ENCODE measurements around the gene WDR86. TPM values are rescaled to one million over a fixed set of nuclear protein-coding genes. Genes with fewer than 3 reads are reported as not detected.

WDR86 gene
- total and polyA plus RNA-seq, 2 experiments from 2014 or later: 9.1 to 59.1 TPM

GRCh38 chr7:151412318-151412717 lies 2.5 kb upstream of the WDR86 start:
- Histone ChIP-seq H3K4me3 (no peak overlapping the region), H3K27ac (ENCODE audit: low read depth) (no peak overlapping the region), H3K4me2 (no peak overlapping the region), H3F3A (replicated peaks; ENCODE audit: low read depth) (peaks cover 4% of the 10 kb centered on the region; the same call in 1 of the 2 replicates), H3K36me3 (ENCODE audit: insufficient read depth) (no peaks in the 10 kb centered on the region), H4K20me1 (replicated peaks; ENCODE audit: insufficient read depth) (peaks cover 3% of the 10 kb centered on the region), H3K79me2 (replicated peaks; ENCODE audit: insufficient read depth) (no peaks in the 10 kb centered on the region; the same call in 1 of the 2 replicates), H3K4me1 (ENCODE audit: insufficient read depth) (peaks cover 36% of the 10 kb centered on the region), H3K27me3 (ENCODE audit: insufficient read depth) (peaks cover 55% of the 10 kb centered on the region), H3K9me2 (ENCODE audit: insufficient read depth) (no peaks in the 10 kb centered on the region), H2AFZ (no peak overlapping the region)
- H3K27ac Mint-ChIP-seq: no peak overlapping the region
- TF ChIP-seq STAT1 (IDR thresholded peaks at IDR 0.05; ENCODE audit: unreplicated experiment) (no peak), ETS1 (IDR thresholded peaks at IDR 0.05) (no peak), ZNF462 (CRISPR knock-in tag; IDR thresholded peaks at IDR 0.05) (no peak), CTCF (conservative IDR thresholded peaks at IDR 0.05; ENCODE audit: low read depth in 2 of 2) (no peak), ZNF331 (CRISPR knock-in tag; IDR thresholded peaks at IDR 0.05; ENCODE audit: low read depth) (no peak), CREB1 (CRISPR knock-in tag; IDR thresholded peaks at IDR 0.05; ENCODE audit: low read depth) (no peak), ZNF114 (CRISPR knock-in tag; IDR thresholded peaks at IDR 0.05) (no peak), EZH2phosphoT487 (IDR thresholded peaks at IDR 0.05; ENCODE audit: unreplicated experiment) (no peak), EZH2 (IDR thresholded peaks at IDR 0.05; ENCODE audit: low read depth, unreplicated experiment) (no peak), POLR2AphosphoS5 (IDR thresholded peaks at IDR 0.05; ENCODE audit: low read depth) (no peak), NANOG (IDR thresholded peaks at IDR 0.05; ENCODE audit: borderline replicate concordance) (no peak), JUNB (IDR thresholded peaks at IDR 0.05; ENCODE audit: unreplicated experiment) (no peak)
- TF ChIP-seq, protein P1, sequence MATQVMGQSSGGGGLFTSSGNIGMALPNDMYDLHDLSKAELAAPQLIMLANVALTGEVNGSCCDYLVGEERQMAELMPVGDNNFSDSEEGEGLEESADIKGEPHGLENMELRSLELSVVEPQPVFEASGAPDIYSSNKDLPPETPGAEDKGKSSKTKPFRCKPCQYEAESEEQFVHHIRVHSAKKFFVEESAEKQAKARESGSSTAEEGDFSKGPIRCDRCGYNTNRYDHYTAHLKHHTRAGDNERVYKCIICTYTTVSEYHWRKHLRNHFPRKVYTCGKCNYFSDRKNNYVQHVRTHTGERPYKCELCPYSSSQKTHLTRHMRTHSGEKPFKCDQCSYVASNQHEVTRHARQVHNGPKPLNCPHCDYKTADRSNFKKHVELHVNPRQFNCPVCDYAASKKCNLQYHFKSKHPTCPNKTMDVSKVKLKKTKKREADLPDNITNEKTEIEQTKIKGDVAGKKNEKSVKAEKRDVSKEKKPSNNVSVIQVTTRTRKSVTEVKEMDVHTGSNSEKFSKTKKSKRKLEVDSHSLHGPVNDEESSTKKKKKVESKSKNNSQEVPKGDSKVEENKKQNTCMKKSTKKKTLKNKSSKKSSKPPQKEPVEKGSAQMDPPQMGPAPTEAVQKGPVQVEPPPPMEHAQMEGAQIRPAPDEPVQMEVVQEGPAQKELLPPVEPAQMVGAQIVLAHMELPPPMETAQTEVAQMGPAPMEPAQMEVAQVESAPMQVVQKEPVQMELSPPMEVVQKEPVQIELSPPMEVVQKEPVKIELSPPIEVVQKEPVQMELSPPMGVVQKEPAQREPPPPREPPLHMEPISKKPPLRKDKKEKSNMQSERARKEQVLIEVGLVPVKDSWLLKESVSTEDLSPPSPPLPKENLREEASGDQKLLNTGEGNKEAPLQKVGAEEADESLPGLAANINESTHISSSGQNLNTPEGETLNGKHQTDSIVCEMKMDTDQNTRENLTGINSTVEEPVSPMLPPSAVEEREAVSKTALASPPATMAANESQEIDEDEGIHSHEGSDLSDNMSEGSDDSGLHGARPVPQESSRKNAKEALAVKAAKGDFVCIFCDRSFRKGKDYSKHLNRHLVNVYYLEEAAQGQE (IDR thresholded peaks at IDR 0.05; ENCODE audit: unreplicated experiment): no peak
- DNase-seq (ENCODE audit: low spot score): no peak
- no peak for ATAC-seq
- no peaks in the 10 kb centered on the region; the same call in 2 of the 3 replicates for H3K36me3 Mint-ChIP-seq (ENCODE audit: low read depth)
- no peak overlapping the region; the same call in 2 of the 3 replicates for H3K4me3 Mint-ChIP-seq
- H3K4me1 Mint-ChIP-seq: peaks cover 40% of the 10 kb centered on the region
- peaks cover 4% of the 10 kb centered on the region; the same call in 1 of the 3 replicates for H3K9me3 Mint-ChIP-seq
- H3K27me3 Mint-ChIP-seq (ENCODE audit: insufficient read depth, low read depth, poor library complexity): peaks cover 40% of the 10 kb centered on the region

All from GM23338 (cell line).